Mesodermal cell (in vitro differentiated cells): ENCODE data around the gene ANKRD55.

Source experiments
- H3K27ac ChIP-seq: 2 replicates; pipeline ENCODE4 v1.7.0; 2013; ENCODE audit warnings: mild to moderate bottlenecking, low read depth, low read length, moderate library complexity; ENCODE audit not compliant: severe bottlenecking
- H3K36me3 ChIP-seq: 2 replicates; pipeline ENCODE4 v1.7.1; 2013; ENCODE audit warnings: mild to moderate bottlenecking, low read length, moderate library complexity; ENCODE audit not compliant: control insufficient read depth, insufficient read depth
- H3K4me1 ChIP-seq: one replicate; pipeline ENCODE4 v1.7.1; 2013; ENCODE audit warnings: mild to moderate bottlenecking, low read length; ENCODE audit not compliant: insufficient read depth, control insufficient read depth, poor library complexity, severe bottlenecking
- H3K4me3 ChIP-seq: 2 replicates; pipeline ENCODE4 v1.7.0; 2013; ENCODE audit warnings: low read length, control low read depth, mild to moderate bottlenecking; ENCODE audit not compliant: insufficient read depth, poor library complexity, severe bottlenecking; ENCODE audit errors: extremely low read depth
- H3K9me3 ChIP-seq: 2 replicates; pipeline ENCODE4 v1.7.1; 2013; ENCODE audit warnings: mild to moderate bottlenecking, low read length, moderate library complexity; ENCODE audit not compliant: control insufficient read depth
- WGBS, 2 experiments: methylation state at CpG; one replicate each; pipeline ENCODE4 v1.1.5; 2013; ENCODE audit warnings: missing lambda C conversion rate in 2 of 2; ENCODE audit not compliant: insufficient coverage in 2 of 2; 5-methylcytosine and 5-hydroxymethylcytosine counted together

ANKRD55 gene

DNA sequence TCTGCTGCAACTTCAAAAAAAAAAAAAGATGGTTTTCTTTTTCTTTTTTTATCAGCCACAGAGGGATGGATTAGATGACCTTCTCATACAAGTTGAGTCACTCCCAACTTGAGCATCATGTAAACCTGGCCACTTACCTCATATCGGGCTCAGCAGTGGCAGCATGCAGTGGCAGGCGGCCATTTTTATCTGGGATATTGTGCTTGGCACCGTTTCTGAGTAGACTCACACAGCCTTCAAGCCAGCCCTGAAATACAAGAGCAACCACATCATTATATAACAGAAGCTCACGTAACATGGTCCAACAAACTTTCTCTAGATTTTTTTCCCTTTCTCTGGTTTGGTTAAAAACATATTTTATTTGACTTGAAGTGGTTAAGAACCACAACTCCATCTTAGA, 62.6 kb downstream of the ANKRD55 start:
- WGBS, 2 experiments, result 93 to 100% methylated on average over 3 of the region's 4 CpGs
- no peak overlapping the region for H3K27ac ChIP-seq
- no peaks in the 10 kb centered on the region for H3K9me3 ChIP-seq
- no peak overlapping the region for H3K4me3 ChIP-seq
- H3K4me1 ChIP-seq, result peaks cover 15% of the 10 kb centered on the region
- no peaks in the 10 kb centered on the region for H3K36me3 ChIP-seq

DNA sequence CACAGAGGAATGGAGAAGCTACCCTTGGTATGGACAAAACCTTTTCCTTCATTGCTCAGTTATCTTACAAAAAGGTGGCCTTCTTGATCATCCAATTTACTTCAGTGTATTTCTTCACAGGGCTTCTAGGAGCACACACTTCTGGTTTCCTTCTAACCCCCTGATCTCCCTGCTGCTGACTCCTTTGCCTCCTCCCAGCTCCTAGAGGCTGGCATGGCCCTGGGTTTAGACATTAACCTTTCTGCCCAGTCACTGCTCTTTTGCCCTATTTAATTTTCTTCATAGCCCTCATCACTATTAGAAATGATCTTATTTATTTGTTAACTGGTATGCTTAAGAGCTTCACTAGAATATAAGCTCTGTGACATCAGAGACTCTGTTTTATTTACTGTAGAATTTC, 63.2 kb downstream of the ANKRD55 start:
- Histone ChIP-seq H3K4me3 (no peak overlapping the region), H3K27ac (no peak overlapping the region), H3K9me3 (no peaks in the 10 kb centered on the region), H3K36me3 (no peaks in the 10 kb centered on the region), H3K4me1 (peaks cover 15% of the 10 kb centered on the region)

DNA sequence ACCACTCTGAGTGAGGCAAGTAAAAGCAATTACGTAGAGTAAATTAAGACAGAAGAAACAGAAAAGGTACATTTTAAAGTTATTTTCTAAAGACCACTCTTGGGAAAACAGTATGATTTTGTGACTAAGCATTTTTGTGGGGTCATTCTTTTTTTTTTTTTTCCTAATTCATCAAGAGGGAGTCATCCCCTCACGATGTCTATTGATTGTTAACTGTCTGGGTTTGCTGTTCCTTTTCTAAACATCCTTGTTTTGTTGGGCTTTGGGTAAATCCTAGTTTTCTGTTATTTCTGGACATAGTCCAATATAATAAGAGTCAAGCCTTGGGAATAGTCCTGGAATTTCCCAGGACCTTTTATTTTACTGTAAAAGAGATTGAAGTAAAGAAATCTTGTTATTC, 63.8 kb downstream of the ANKRD55 start:
- no CpG with 5 or more reads among the region's 2 CpGs for WGBS, 2 experiments
- Histone ChIP-seq H3K9me3 (no peaks in the 10 kb centered on the region), H3K27ac (no peak overlapping the region), H3K36me3 (no peaks in the 10 kb centered on the region), H3K4me1 (peaks cover 17% of the 10 kb centered on the region), H3K4me3 (no peak overlapping the region)

DNA sequence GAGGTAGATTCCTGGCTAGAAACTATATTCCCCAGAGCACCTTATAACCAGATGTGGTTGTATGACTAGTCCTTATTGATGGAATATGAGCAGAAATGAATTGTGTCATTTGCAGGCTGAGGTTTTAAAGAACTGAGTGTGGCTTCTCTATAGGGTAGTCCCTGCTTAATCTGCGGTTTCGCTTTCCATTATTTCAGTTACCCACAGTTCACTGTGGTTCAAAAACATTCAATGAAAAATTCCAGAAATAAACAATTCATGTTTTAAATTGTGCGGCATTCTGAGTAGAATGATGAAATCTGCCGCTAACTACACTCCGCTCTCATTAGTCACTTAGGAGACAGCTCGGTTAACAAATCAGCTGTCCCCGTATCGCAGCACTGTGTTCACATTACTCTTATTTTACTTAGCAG, 65.1 kb downstream of the ANKRD55 start:
- WGBS, 2 experiments, result 90 to 99% methylated on average over 2 to 8 of the region's 8 CpGs
- H3K27ac ChIP-seq, result no peak overlapping the region
- H3K4me1 ChIP-seq, result peaks cover 21% of the 10 kb centered on the region
- H3K9me3 ChIP-seq, result no peaks in the 10 kb centered on the region
- no peaks in the 10 kb centered on the region for H3K36me3 ChIP-seq
- H3K4me3 ChIP-seq, result no peak overlapping the region

DNA sequence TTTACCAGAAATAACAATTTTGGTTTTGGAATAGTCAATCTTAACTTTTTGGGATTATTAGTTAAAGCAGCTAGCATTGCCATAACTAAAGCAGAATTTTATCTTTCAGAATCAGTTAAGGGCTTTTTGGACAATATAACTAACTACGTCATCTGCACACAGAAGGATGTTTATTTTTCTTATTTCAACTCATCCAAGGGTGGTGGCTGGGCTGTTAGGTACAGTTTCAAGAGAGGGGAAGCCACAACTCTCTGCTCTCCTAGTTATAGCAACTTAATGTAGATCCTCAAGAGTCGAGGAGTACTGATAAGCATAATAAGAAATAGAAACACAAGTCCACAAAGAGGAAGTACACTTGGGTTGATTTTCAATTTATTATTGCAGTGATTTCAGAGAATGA, 65.6 kb downstream of the ANKRD55 start:
- no CpG with 5 or more reads among the region's 2 CpGs for WGBS, 2 experiments
- H3K4me1 ChIP-seq, result peaks cover 21% of the 10 kb centered on the region
- H3K9me3 ChIP-seq, result no peaks in the 10 kb centered on the region
- H3K27ac ChIP-seq, result no peak overlapping the region
- no peaks in the 10 kb centered on the region for H3K36me3 ChIP-seq
- H3K4me3 ChIP-seq, result no peak overlapping the region

DNA sequence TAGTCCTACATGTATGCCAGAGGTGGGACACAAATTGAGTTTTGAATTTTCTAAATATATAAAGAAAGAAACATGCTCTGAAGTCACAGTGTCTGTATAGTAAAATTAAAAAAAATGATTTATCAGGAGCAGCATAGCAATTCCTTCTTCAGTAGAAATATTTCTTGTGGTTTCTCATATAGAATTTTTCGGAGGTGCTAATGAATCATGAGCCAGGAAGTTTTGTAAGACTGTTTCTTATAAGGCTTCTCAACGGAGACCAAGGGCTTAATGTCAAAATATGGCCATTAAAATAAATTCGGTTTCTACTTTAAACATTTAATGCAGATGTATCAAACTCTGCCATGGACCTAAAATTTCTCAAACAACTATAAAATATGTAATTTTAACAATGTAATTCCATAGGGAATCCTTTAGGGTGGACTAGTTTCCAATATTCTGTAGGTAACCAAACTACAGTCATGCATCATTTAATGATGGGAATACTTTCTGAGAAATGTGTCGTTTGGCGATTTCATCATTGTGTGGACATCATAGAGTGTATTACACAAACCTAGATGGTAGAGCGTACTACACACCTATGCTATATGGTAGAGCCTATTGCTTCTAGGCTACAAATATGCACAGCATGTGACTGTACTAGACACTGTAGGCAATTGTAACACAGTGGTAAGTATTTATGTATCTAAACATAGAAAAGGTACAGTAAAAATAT, 66.3 kb downstream of the ANKRD55 start:
- Histone ChIP-seq H3K36me3 (no peaks in the 10 kb centered on the region), H3K27ac (no peak overlapping the region)
- 100% methylated on average over 1 to 2 of the region's 6 CpGs for WGBS, 2 experiments

DNA sequence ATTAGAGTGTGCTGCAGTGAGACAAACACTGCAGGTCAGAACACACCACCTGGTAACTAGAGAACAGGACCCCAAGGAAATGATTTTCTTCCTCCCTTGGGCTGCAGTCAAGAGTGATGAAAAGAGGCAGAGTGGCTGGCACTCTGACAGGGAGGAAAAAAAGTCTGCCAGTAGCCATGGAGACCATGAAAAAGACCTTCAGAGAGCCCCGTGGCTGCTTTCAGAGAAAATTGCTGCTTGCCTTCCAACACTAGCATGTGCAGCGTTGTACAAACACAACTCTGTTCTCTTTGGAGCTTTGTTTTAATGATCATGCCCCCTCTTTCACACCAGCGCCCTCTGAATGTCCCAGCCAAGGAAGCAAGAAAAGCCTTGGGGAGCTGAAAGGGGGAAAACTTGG, 68.8 kb downstream of the ANKRD55 start:
- Histone ChIP-seq H3K9me3 (no peaks in the 10 kb centered on the region), H3K4me3 (no peak overlapping the region), H3K4me1 (peaks cover 33% of the 10 kb centered on the region), H3K27ac (no peak overlapping the region), H3K36me3 (no peaks in the 10 kb centered on the region)
- WGBS, 2 experiments, result 61% methylated on average over 3 of the region's 3 CpGs; no CpG with 5 or more reads in 1 of the 2 experiments

More for the DNA sequence above, 66.3 kb downstream of the ANKRD55 start:
- H3K4me3 ChIP-seq, result no peak overlapping the region
- H3K4me1 ChIP-seq, result peaks cover 24% of the 10 kb centered on the region
- no peaks in the 10 kb centered on the region for H3K9me3 ChIP-seq

DNA sequence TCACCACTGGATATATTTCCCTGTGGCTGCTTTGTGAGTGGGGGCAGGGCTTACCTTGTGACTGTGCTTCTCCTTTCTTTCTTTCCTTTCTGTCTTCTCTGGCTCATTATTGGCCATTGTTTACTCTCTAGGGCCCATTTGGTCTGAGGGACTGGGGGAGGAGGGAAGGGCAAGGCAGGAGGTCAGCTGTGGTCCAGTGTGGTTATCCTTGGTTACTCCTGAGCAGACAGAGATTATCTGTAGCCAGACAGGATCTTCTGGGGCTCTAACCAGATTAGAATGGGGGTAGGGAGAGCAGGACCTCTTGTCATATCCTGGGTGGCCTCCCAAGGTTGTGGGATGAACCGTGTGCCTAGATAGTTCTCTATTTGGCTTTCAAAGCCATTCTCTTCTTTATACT, 71.2 kb downstream of the ANKRD55 start:
- H3K27ac ChIP-seq, result no peak overlapping the region

DNA sequence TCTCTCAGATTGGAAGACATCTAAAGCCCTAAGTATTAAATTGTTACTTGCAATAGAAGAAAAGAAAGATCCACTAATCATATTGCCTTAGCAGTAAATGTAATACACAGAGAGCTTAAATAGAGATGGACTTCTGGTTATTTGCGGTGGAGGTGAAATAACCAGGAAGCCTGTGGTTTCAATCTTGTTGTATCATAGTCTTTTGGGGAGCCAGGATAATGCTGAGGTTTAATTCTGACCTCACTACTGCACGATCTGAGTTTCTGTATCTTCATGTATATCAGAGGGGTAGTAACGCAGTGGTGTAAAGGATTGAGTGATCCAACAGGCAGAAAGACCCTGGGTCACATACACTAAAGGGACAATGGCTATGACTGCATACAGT, 71.7 kb downstream of the ANKRD55 start:
- Histone ChIP-seq H3K4me3 (no peak overlapping the region), H3K4me1 (peaks cover 40% of the 10 kb centered on the region), H3K36me3 (no peaks in the 10 kb centered on the region), H3K27ac (no peak overlapping the region), H3K9me3 (no peaks in the 10 kb centered on the region)
- 92 to 100% methylated on average over 2 of the region's 3 CpGs for WGBS, 2 experiments

More for the DNA sequence above, 71.2 kb downstream of the ANKRD55 start:
- Histone ChIP-seq H3K4me1 (peaks cover 37% of the 10 kb centered on the region), H3K9me3 (no peaks in the 10 kb centered on the region), H3K4me3 (no peak overlapping the region), H3K36me3 (no peaks in the 10 kb centered on the region)
- WGBS, 2 experiments, result no CpG with 5 or more reads among the region's 1 CpG

DNA sequence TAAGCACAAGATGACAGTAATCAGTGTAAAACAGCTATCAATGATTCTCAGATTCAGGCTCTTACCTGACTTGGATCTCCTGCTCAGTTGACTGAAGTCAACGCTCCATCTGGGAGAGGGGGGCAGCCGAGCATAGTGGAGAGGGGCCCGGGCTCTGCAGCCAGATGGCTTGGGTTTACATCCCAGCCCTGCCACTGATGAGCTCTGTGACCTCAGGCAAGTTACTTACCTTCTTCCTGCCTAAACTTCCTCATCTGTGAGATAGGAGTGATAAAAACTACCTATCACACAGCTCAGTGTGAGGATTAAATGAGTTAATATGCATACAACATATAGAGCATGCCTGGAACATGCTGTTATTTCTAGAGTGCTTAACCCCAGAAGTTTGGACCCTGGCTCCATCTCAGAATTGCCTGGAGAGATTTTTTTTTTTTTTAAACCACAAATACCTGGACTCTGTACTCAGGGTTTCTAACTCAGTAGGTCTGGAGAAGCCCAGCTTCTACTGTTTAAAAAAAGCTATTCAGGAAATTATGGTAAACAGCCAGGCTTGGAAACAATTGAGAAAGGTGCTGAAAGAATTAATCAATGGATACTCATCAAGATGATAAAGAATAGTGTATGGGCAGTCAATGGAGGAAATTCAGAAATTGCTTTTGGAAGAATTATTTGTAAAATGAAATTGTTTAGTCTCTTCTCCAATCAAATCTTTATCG, 72.2 kb downstream of the ANKRD55 start:
- Histone ChIP-seq H3K4me3 (no peak overlapping the region), H3K9me3 (no peaks in the 10 kb centered on the region), H3K4me1 (peaks cover 45% of the 10 kb centered on the region), H3K36me3 (no peaks in the 10 kb centered on the region), H3K27ac (no peak overlapping the region)
- 86 to 89% methylated on average over 1 of the region's 4 CpGs for WGBS, 2 experiments

DNA sequence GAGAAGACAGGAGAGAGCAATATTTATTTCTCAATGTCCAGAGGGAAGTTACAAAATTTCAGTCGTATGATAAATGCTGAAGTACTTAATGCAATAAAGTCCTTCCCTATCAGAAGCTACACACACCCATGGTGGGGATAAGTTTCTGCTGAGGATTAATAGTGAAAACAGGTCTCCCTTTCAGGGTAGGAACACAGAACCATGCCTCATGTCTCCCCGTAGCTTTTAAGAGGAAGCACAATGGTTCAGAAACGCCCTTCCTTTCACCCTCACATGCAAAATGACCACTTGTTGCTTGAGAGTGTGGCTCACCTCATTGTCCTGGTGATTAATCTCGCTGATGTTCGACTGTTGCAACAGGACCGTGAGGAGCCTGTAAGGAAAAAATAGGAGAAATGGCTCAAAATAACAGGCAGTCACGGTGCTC, 73.6 kb downstream of the ANKRD55 start:
- no peaks in the 10 kb centered on the region for H3K9me3 ChIP-seq
- WGBS, 2 experiments, result 87 to 88% methylated on average over 6 of the region's 7 CpGs
- no peak overlapping the region for H3K4me3 ChIP-seq
- peaks cover 55% of the 10 kb centered on the region for H3K4me1 ChIP-seq
- no peaks in the 10 kb centered on the region for H3K36me3 ChIP-seq
- H3K27ac ChIP-seq, result no peak overlapping the region
